ENCODE measurements around the gene SLCO3A1.

SLCO3A1 gene

GRCh38 chr15:92104072-92104471 is 250.6 kb downstream of the SLCO3A1 start:
- Histone ChIP-seq H3K4me3 (ENCODE audit: low read depth, low read length) (no peak overlapping the region), H3K9me3 (no peaks in the 10 kb centered on the region), H3K36me3 (no peaks in the 10 kb centered on the region), H3K4me1 (no peaks in the 10 kb centered on the region), H3K27me3 (no peaks in the 10 kb centered on the region)
- no peak for DNase-seq
- no peak for TF ChIP-seq CTCF (IDR thresholded peaks at IDR 0.05; ENCODE audit: low read depth, low read length)

- H3K36me3 ChIP-seq: no peaks in the 10 kb centered on the region
- no peak for DNase-seq
- TF ChIP-seq CTCF (IDR thresholded peaks at IDR 0.05; ENCODE audit: low read depth, low read length): no peak
- no peaks in the 10 kb centered on the region for H3K9me3 ChIP-seq
- no peaks in the 10 kb centered on the region for H3K27me3 ChIP-seq
- no peak overlapping the region for H3K4me3 ChIP-seq (ENCODE audit: low read depth, low read length)
- H3K4me1 ChIP-seq: no peaks in the 10 kb centered on the region
Measured at GRCh38 chr15:92105611-92106010, 252.1 kb downstream of the SLCO3A1 start.

- H3K36me3 ChIP-seq: no peaks in the 10 kb centered on the region
- H3K9me3 ChIP-seq: no peaks in the 10 kb centered on the region
- no peaks in the 10 kb centered on the region for H3K27me3 ChIP-seq
- no peaks in the 10 kb centered on the region; the same call in 1 of the 2 replicates for H3K4me1 ChIP-seq
- TF ChIP-seq CTCF (IDR thresholded peaks at IDR 0.05; ENCODE audit: low read depth, low read length): no peak
- no peak for DNase-seq
- H3K4me3 ChIP-seq (ENCODE audit: low read depth, low read length): no peak overlapping the region
Measured at GRCh38 chr15:92107510-92107909, 254.0 kb downstream of the SLCO3A1 start.

GRCh38 chr15:92109191-92109873 is 255.8 kb downstream of the SLCO3A1 start:
- Histone ChIP-seq H3K4me3 (ENCODE audit: low read depth, low read length) (no peak overlapping the region), H3K4me1 (no peaks in the 10 kb centered on the region; the same call in 1 of the 2 replicates), H3K36me3 (no peaks in the 10 kb centered on the region), H3K9me3 (no peaks in the 10 kb centered on the region), H3K27me3 (no peaks in the 10 kb centered on the region)
- DNase-seq: no peak
- TF ChIP-seq CTCF (IDR thresholded peaks at IDR 0.05; ENCODE audit: low read depth, low read length): no peak

- no peaks in the 10 kb centered on the region; the same call in 1 of the 2 replicates for H3K4me1 ChIP-seq
- no peak for DNase-seq
- TF ChIP-seq CTCF (IDR thresholded peaks at IDR 0.05; ENCODE audit: low read depth, low read length): no peak
- no peak overlapping the region for H3K4me3 ChIP-seq (ENCODE audit: low read depth, low read length)
- no peaks in the 10 kb centered on the region for H3K27me3 ChIP-seq
- no peaks in the 10 kb centered on the region for H3K36me3 ChIP-seq
- H3K9me3 ChIP-seq: no peaks in the 10 kb centered on the region
Measured at GRCh38 chr15:92111291-92111690, 257.8 kb downstream of the SLCO3A1 start.

- Histone ChIP-seq H3K9me3 (no peaks in the 10 kb centered on the region), H3K27me3 (no peaks in the 10 kb centered on the region), H3K4me1 (no peaks in the 10 kb centered on the region; the same call in 1 of the 2 replicates), H3K4me3 (ENCODE audit: low read depth, low read length) (no peak overlapping the region), H3K36me3 (no peaks in the 10 kb centered on the region)
- no peak for DNase-seq
- TF ChIP-seq CTCF (IDR thresholded peaks at IDR 0.05; ENCODE audit: low read depth, low read length): no peak
Measured at GRCh38 chr15:92111751-92112150, 258.2 kb downstream of the SLCO3A1 start.
